ENCODE measurements around the gene TMEFF2. TPM values are rescaled to one million over a fixed set of nuclear protein-coding genes. Genes with fewer than 3 reads are reported as not detected.

The TMEFF2 gene
- total RNA-seq, 1 donor from 2014 or later: 0.10 TPM

- intact Hi-C loops (cut with micrococcal nuclease): no loop called here
- DNase-seq: no peak
- ATAC-seq: no peak
Measured at GRCh38 chr2:192190474-192190873, 4.3 kb downstream of the TMEFF2 start.

GRCh38 chr2:192186806-192187205 lies 7.9 kb downstream of the TMEFF2 start:
- DNase-seq (no peak), ATAC-seq (no peak)
- intact Hi-C loops (cut with micrococcal nuclease): no loop called here

GRCh38 chr2:192184349-192184748 lies 10.4 kb downstream of the TMEFF2 start:
- no peak for ATAC-seq
- intact Hi-C loops (cut with micrococcal nuclease): no loop called here

GRCh38 chr2:192183296-192183695 lies 11.4 kb downstream of the TMEFF2 start:
- DNase-seq (no peak), ATAC-seq (no peak)
- intact Hi-C loops (cut with micrococcal nuclease): no loop called here

More at GRCh38 chr2:192184349-192184748, 10.4 kb downstream of the TMEFF2 start:
- DNase-seq: no peak

- no peak for ATAC-seq
- no peak for DNase-seq
- intact Hi-C loops (cut with micrococcal nuclease): no loop called here
Measured at GRCh38 chr2:192166946-192167345, 27.8 kb downstream of the TMEFF2 start.

- intact Hi-C loops (cut with micrococcal nuclease): no loop called here
- DNase-seq (no peak), ATAC-seq (no peak)
Measured at GRCh38 chr2:192165842-192166241, 28.9 kb downstream of the TMEFF2 start.

GRCh38 chr2:192162392-192163042 lies 32.2 kb downstream of the TMEFF2 start:
- intact Hi-C loops (cut with micrococcal nuclease): loop anchor here (1.0 kb wide), 1 partner anchor 350 kb away; no protein-coding TSS in a partner anchor
- ATAC-seq: peak; percentile 81
- no peak for DNase-seq

- DNase-seq (no peak), ATAC-seq (no peak)
- intact Hi-C loops (cut with micrococcal nuclease): loop anchor here (1.0 kb wide), 1 partner anchor 349 kb away; no protein-coding TSS in a partner anchor
Measured at GRCh38 chr2:192161656-192162290, 33.0 kb downstream of the TMEFF2 start.

GRCh38 chr2:192159736-192160135 lies 35.0 kb downstream of the TMEFF2 start:
- DNase-seq: no peak
- intact Hi-C loops (cut with micrococcal nuclease): no loop called here
- no peak for ATAC-seq

- DNase-seq: no peak
- intact Hi-C loops (cut with micrococcal nuclease): no loop called here
- no peak for ATAC-seq
Measured at GRCh38 chr2:192159208-192159607, 35.5 kb downstream of the TMEFF2 start.

GRCh38 chr2:192157776-192158175 lies 37.0 kb downstream of the TMEFF2 start:
- intact Hi-C loops (cut with micrococcal nuclease): no loop called here
- no peak for ATAC-seq
- DNase-seq: no peak

- ATAC-seq: no peak
- intact Hi-C loops (cut with micrococcal nuclease): no loop called here
- DNase-seq: no peak
Measured at GRCh38 chr2:192155511-192156118, 39.1 kb downstream of the TMEFF2 start.

GRCh38 chr2:192153561-192153960 lies 41.2 kb downstream of the TMEFF2 start:
- intact Hi-C loops (cut with micrococcal nuclease): no loop called here
- no peak for ATAC-seq
- no peak for DNase-seq

- intact Hi-C loops (cut with micrococcal nuclease): no loop called here
- DNase-seq: no peak
- ATAC-seq: no peak
Measured at GRCh38 chr2:192151853-192152252, 42.9 kb downstream of the TMEFF2 start.

GRCh38 chr2:192150166-192150565 lies 44.6 kb downstream of the TMEFF2 start:
- no peak for DNase-seq
- ATAC-seq: no peak
- intact Hi-C loops (cut with micrococcal nuclease): no loop called here

GRCh38 chr2:192148620-192149321 lies 46.0 kb downstream of the TMEFF2 start:
- ATAC-seq (peak; percentile 76), DNase-seq (no peak)
- intact Hi-C loops (cut with micrococcal nuclease): no loop called here

GRCh38 chr2:192148241-192148619 lies 46.5 kb downstream of the TMEFF2 start:
- intact Hi-C loops (cut with micrococcal nuclease): no loop called here
- no peak for ATAC-seq
- DNase-seq: no peak

- DNase-seq (no peak), ATAC-seq (no peak)
- intact Hi-C loops (cut with micrococcal nuclease): no loop called here
Measured at GRCh38 chr2:192146069-192147015, 48.4 kb downstream of the TMEFF2 start.

GRCh38 chr2:192145496-192145895 lies 49.2 kb downstream of the TMEFF2 start:
- intact Hi-C loops (cut with micrococcal nuclease): no loop called here
- DNase-seq (no peak), ATAC-seq (no peak)

Data from left ventricle myocardium superior (tissue), 1 donor.